AG09309 (cell line): ENCODE results near the gene DHRSX.
"Not testable (repeated sequence)": the region's sequence is repeated elsewhere in the genome, so short reads cannot be mapped to it uniquely, and the experiment has no call there.

Experiments used
- DNase-seq: peaks from one replicate; pipeline ENCODE4 v3.0.0-alpha.2; 2010; ENCODE audit warnings: low read depth
- H3K4me3 ChIP-seq: 2 replicates; pipeline ENCODE4 v1.5.1; 2011; ENCODE audit warnings: mild to moderate bottlenecking, low read depth, low read length, moderate library complexity; ENCODE audit not compliant: control insufficient read depth
- CTCF ChIP-seq: IDR thresholded peaks from 2 replicates; pipeline ENCODE4 v1.5.1; 2011; ENCODE audit warnings: mild to moderate bottlenecking, low read depth, low read length, inconsistent platforms; ENCODE audit not compliant: insufficient read depth, control insufficient read depth; ENCODE audit errors: missing control alignments

The DHRSX gene

GRCh38 chrX:2542826-2543521 is 42.2 kb upstream of the DHRSX start:
- TF ChIP-seq CTCF: no peak
- no peak for DNase-seq
- no peak overlapping the region for H3K4me3 ChIP-seq

- no peak for DNase-seq
- no peak overlapping the region for H3K4me3 ChIP-seq
- no peak for TF ChIP-seq CTCF
These were observed 40.8 kb upstream of the DHRSX start for GRCh38 chrX:2541603-2542002.

GRCh38 chrX:2540426-2540947 is 39.7 kb upstream of the DHRSX start:
- DNase-seq: no peak
- TF ChIP-seq CTCF: no peak

GRCh38 chrX:2539586-2539985 is 38.8 kb upstream of the DHRSX start:
- TF ChIP-seq CTCF: no peak
- no peak overlapping the region for H3K4me3 ChIP-seq
- no peak for DNase-seq

More at GRCh38 chrX:2540426-2540947, 39.7 kb upstream of the DHRSX start:
- H3K4me3 ChIP-seq: no peak overlapping the region

- TF ChIP-seq CTCF: no peak
- DNase-seq: no peak
- no peak overlapping the region for H3K4me3 ChIP-seq
These were observed 37.4 kb upstream of the DHRSX start for GRCh38 chrX:2538031-2538757.

GRCh38 chrX:2536974-2537373 is 36.2 kb upstream of the DHRSX start:
- no peak for DNase-seq
- no peak for TF ChIP-seq CTCF
- H3K4me3 ChIP-seq: no peak overlapping the region

GRCh38 chrX:2536141-2536540 is 35.4 kb upstream of the DHRSX start:
- TF ChIP-seq CTCF: no peak
- no peak for DNase-seq

GRCh38 chrX:2534261-2535021 is 33.7 kb upstream of the DHRSX start:
- not testable (repeated sequence) for DNase-seq, H3K4me3 ChIP-seq

More at GRCh38 chrX:2536141-2536540, 35.4 kb upstream of the DHRSX start:
- H3K4me3 ChIP-seq: no peak overlapping the region
